GM23338 (cell line): Measurements from ENCODE around the gene TUB. TPM values are rescaled to one million over a fixed set of nuclear protein-coding genes. Genes with fewer than 3 reads are reported as not detected.

ENCODE experiments used
- ATAC-seq: fragments of 200-7000 bp; cut with Tn5 transposase; 3 replicates; pipeline ENCODE4 v1.9.1; 2020
- DNase-seq: peaks from one replicate; pipeline ENCODE4 v3.0.0-alpha.2; 2015; ENCODE audit warnings: low spot score
- H2AFZ ChIP-seq: fragments of 200-600 bp; sonication (generic); 2 replicates; pipeline ENCODE4 v1.8.0; 2016; ENCODE audit warnings: antibody characterized with exemption, mild to moderate bottlenecking, moderate library complexity
- H3F3A ChIP-seq: fragments of 200-600 bp; sonication (generic); replicated peaks from 2 replicates; pipeline ENCODE4 v1.8.0; 2017; ENCODE audit warnings: antibody characterized with exemption, mixed run types, low read depth
- H3K27ac ChIP-seq: fragments of 200-600 bp; sonication (generic); 2 replicates; pipeline ENCODE4 v1.6.1; 2016; ENCODE audit warnings: low read depth
- H3K27me3 ChIP-seq: fragments of 200-600 bp; sonication (generic); 2 replicates; pipeline ENCODE4 v1.8.0; 2016; ENCODE audit warnings: mild to moderate bottlenecking, mixed run types, moderate library complexity; ENCODE audit not compliant: insufficient read depth
- H3K36me3 ChIP-seq: fragments of 200-600 bp; sonication (generic); 2 replicates; pipeline ENCODE4 v1.8.0; 2016; ENCODE audit warnings: mild to moderate bottlenecking; ENCODE audit not compliant: insufficient read depth
- H3K4me1 ChIP-seq: fragments of 200-600 bp; sonication (generic); 2 replicates; pipeline ENCODE4 v1.8.0; 2016; ENCODE audit warnings: mild to moderate bottlenecking, moderate library complexity; ENCODE audit not compliant: insufficient read depth
- H3K4me2 ChIP-seq: fragments of 200-600 bp; sonication (generic); 2 replicates; pipeline ENCODE4 v1.7.1; 2017; ENCODE audit warnings: mixed run types
- H3K4me3 ChIP-seq: fragments of 200-600 bp; sonication (generic); 2 replicates; pipeline ENCODE4 v1.6.1; 2016; ENCODE audit warnings: mixed run types
- H3K79me2 ChIP-seq: fragments of 200-600 bp; sonication (generic); replicated peaks from 2 replicates; pipeline ENCODE4 v1.8.0; 2017; ENCODE audit warnings: mild to moderate bottlenecking; ENCODE audit not compliant: insufficient read depth
- H3K9me2 ChIP-seq: fragments of 200-600 bp; sonication (generic); 2 replicates; pipeline ENCODE4 v1.8.0; 2017; ENCODE audit not compliant: insufficient read depth
- H4K20me1 ChIP-seq: fragments of 200-600 bp; sonication (generic); replicated peaks from 2 replicates; pipeline ENCODE4 v1.8.0; 2017; ENCODE audit warnings: mild to moderate bottlenecking; ENCODE audit not compliant: insufficient read depth
- H3K27ac Mint-ChIP-seq: 2 replicates; pipeline ENCODE4 v1.8.0; 2020; ENCODE audit warnings: inconsistent platforms, mild to moderate bottlenecking, moderate library complexity, mixed read lengths
- H3K27me3 Mint-ChIP-seq: 3 replicates; pipeline ENCODE4 v1.8.0; 2022; ENCODE audit warnings: low read depth, mild to moderate bottlenecking, moderate library complexity, mixed read lengths, inconsistent platforms; ENCODE audit not compliant: insufficient read depth, poor library complexity
- H3K36me3 Mint-ChIP-seq: 3 replicates; pipeline ENCODE4 v1.8.0; 2021; ENCODE audit warnings: low read depth, mild to moderate bottlenecking, inconsistent platforms, moderate library complexity, mixed read lengths
- H3K4me1 Mint-ChIP-seq: 3 replicates; pipeline ENCODE4 v1.8.0; 2020; ENCODE audit warnings: mild to moderate bottlenecking, inconsistent platforms, mixed read lengths
- H3K4me3 Mint-ChIP-seq: 3 replicates; pipeline ENCODE4 v1.8.0; 2021; ENCODE audit warnings: moderate library complexity, mild to moderate bottlenecking, inconsistent platforms, mixed read lengths
- H3K9me3 Mint-ChIP-seq: 3 replicates; pipeline ENCODE4 v1.8.0; 2020; ENCODE audit warnings: moderate library complexity, mild to moderate bottlenecking, inconsistent platforms, mixed read lengths
- POLR2AphosphoS5 ChIP-seq: IDR thresholded peaks from 2 replicates; pipeline ENCODE4 v1.6.1; 2016; ENCODE audit warnings: antibody characterized with exemption, low read depth
- ZNF114 ChIP-seq: fragments of 250-450 bp; sonication (Bioruptor Pico); IDR thresholded peaks from 2 replicates; pipeline ENCODE4 v1.5.0; 2020; ENCODE audit warnings: mild to moderate bottlenecking, moderate library complexity
- ZNF462 ChIP-seq: fragments of 250-450 bp; sonication (Bioruptor Pico); IDR thresholded peaks from 2 replicates; pipeline ENCODE4 v1.5.0; 2020; ENCODE audit warnings: mild to moderate bottlenecking, moderate library complexity
- polyA plus RNA-seq: library from polyadenylated mRNA; unstranded; fragments of >200 nt; fragmentation: Nextera tagmentation; extraction: Ambion mirVana; gene quantifications from 2 replicates; pipeline ENCODE4 v1.2.1, GENCODE V29; 2016
- total RNA-seq: library from RNA; depleted of rRNA; stranded (reverse); fragments of >200 nt; shearing (Covaris generic); gene quantifications from 2 replicates; pipeline ENCODE4 v1.2.3, GENCODE V29; 2014
- TF ChIP-seq, protein P1 (sequence below): IDR thresholded peaks from one replicate; pipeline ENCODE4 v1.6.1; 2018; ENCODE audit warnings: antibody characterized with exemption; ENCODE audit not compliant: unreplicated experiment

The TUB gene
- total and polyA plus RNA-seq, 2 experiments from 2014 or later: 5.5 to 30.4 TPM

GRCh38 chr11:8109675-8110074, 28.7 kb downstream of the TUB start:
- Mint-ChIP-seq H3K27me3 (peaks cover 3% of the 10 kb centered on the region), H3K36me3 (peaks cover 21% of the 10 kb centered on the region), H3K9me3 (no peaks in the 10 kb centered on the region), H3K4me1 (no peaks in the 10 kb centered on the region), H3K27ac (no peak overlapping the region), H3K4me3 (no peak overlapping the region)
- ATAC-seq: no peak
- DNase-seq: no peak
- H3K9me2 ChIP-seq: no peaks in the 10 kb centered on the region
- H3K36me3 ChIP-seq: peaks cover 12% of the 10 kb centered on the region; the same call in 1 of the 2 replicates
- no peak overlapping the region for H3K4me2 ChIP-seq
- H2AFZ ChIP-seq: no peak overlapping the region
- peaks cover 6% of the 10 kb centered on the region for H4K20me1 ChIP-seq
- TF ChIP-seq ZNF114 (CRISPR knock-in tag): no peak
- no peak for TF ChIP-seq ZNF462 (CRISPR knock-in tag)
- TF ChIP-seq POLR2AphosphoS5: no peak
- TF ChIP-seq, protein P1, sequence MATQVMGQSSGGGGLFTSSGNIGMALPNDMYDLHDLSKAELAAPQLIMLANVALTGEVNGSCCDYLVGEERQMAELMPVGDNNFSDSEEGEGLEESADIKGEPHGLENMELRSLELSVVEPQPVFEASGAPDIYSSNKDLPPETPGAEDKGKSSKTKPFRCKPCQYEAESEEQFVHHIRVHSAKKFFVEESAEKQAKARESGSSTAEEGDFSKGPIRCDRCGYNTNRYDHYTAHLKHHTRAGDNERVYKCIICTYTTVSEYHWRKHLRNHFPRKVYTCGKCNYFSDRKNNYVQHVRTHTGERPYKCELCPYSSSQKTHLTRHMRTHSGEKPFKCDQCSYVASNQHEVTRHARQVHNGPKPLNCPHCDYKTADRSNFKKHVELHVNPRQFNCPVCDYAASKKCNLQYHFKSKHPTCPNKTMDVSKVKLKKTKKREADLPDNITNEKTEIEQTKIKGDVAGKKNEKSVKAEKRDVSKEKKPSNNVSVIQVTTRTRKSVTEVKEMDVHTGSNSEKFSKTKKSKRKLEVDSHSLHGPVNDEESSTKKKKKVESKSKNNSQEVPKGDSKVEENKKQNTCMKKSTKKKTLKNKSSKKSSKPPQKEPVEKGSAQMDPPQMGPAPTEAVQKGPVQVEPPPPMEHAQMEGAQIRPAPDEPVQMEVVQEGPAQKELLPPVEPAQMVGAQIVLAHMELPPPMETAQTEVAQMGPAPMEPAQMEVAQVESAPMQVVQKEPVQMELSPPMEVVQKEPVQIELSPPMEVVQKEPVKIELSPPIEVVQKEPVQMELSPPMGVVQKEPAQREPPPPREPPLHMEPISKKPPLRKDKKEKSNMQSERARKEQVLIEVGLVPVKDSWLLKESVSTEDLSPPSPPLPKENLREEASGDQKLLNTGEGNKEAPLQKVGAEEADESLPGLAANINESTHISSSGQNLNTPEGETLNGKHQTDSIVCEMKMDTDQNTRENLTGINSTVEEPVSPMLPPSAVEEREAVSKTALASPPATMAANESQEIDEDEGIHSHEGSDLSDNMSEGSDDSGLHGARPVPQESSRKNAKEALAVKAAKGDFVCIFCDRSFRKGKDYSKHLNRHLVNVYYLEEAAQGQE: no peak
- H3K79me2 ChIP-seq: no peaks in the 10 kb centered on the region
- no peaks in the 10 kb centered on the region for H3F3A ChIP-seq
- no peak overlapping the region for H3K4me3 ChIP-seq
- no peaks in the 10 kb centered on the region for H3K27me3 ChIP-seq
- H3K27ac ChIP-seq: no peak overlapping the region
- H3K4me1 ChIP-seq: no peaks in the 10 kb centered on the region
